ENCODE data around the gene TAC4. TPM values are rescaled to one million over a fixed set of nuclear protein-coding genes. Genes with fewer than 3 reads are reported as not detected.

TAC4 gene
- polyA plus RNA-seq, 4 donors = 0.24 TPM; not detected in 3

DNA sequence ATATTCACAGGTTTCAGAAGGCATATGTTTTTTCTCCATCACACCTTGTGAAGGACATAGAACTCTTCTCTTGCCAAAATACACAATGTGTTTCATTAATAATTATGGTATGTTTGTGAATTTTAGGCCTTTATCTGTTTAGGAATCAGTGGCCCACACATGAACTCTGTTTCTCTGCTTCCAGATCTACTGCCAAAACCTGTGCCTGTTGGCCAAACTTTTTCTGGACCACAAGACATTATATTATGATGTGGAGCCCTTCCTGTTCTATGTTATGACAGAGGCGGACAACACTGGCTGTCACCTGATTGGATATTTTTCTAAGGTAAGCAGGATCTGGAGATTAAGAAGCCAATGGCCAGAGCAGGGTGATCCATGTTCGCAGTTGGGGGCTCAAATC lies 26.4 kb downstream of the TAC4 start:
- no peak for FAIRE-seq
- no peaks in the 10 kb centered on the region for H3K27me3 ChIP-seq (ENCODE audit: control insufficient read depth in 3 of 3, insufficient read depth in 3 of 3, low read length in 3 of 3)
- WGBS, 3 donors = 93 to 96% (median 93%) methylated on average over 2 of the region's 2 CpGs
- H3K9me3 ChIP-seq (ENCODE audit: control insufficient read depth in 2 of 2, insufficient read depth in 1 of 2, low read depth in 1 of 2, low read length in 1 of 2) = no peaks in the 10 kb centered on the region
- H3K27ac ChIP-seq (ENCODE audit: low read depth in 1 of 3, low read length in 2 of 3) = no peak overlapping the region
- H3K36me3 ChIP-seq (ENCODE audit: control insufficient read depth in 3 of 3, insufficient read depth in 2 of 3, low read depth in 1 of 3, low read length in 3 of 3) = peaks cover 16 to 49% (median 26%) of the 10 kb centered on the region in 3 donors
- no peak for DNase-seq
- no peak overlapping the region for H3K4me3 ChIP-seq (ENCODE audit: low read depth in 1 of 3, low read length in 3 of 3)
- no peaks in the 10 kb centered on the region for H3K4me1 ChIP-seq (ENCODE audit: control insufficient read depth in 3 of 3, insufficient read depth in 2 of 3, low read depth in 1 of 3, low read length in 2 of 3)

DNA sequence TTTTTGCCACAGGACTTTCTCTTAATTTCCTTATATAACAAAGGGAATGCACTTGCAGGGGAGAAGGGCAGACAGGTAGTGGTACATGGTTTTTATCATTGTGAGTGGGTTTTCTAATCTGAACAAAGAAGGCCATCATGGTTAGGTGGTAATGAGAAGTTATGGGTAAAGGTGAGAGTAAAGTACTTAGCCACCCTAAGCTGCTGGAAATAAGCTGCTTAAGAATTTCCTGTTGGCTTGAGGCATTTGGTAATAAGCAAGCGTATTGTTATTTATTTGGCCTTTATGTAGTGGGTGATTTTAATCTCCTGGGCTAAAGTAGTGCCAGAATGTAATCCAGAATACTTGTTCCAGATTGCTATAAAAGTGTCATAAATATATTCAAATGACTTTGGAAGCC lies 27.1 kb downstream of the TAC4 start:
- no peak for FAIRE-seq
- H3K36me3 ChIP-seq (ENCODE audit: control insufficient read depth in 3 of 3, insufficient read depth in 2 of 3, low read depth in 1 of 3, low read length in 3 of 3) = peaks cover 12 to 48% (median 24%) of the 10 kb centered on the region in 3 donors
- H3K27ac ChIP-seq (ENCODE audit: low read depth in 1 of 3, low read length in 2 of 3) = no peak overlapping the region
- no peak for DNase-seq
- H3K9me3 ChIP-seq (ENCODE audit: control insufficient read depth in 2 of 2, insufficient read depth in 1 of 2, low read depth in 1 of 2, low read length in 1 of 2) = no peaks in the 10 kb centered on the region
- no peaks in the 10 kb centered on the region for H3K27me3 ChIP-seq (ENCODE audit: control insufficient read depth in 3 of 3, insufficient read depth in 3 of 3, low read length in 3 of 3)
- 75 to 100% (median 77%) methylated on average over 1 of the region's 1 CpG for WGBS, 3 donors
- H3K4me1 ChIP-seq (ENCODE audit: control insufficient read depth in 3 of 3, insufficient read depth in 2 of 3, low read depth in 1 of 3, low read length in 2 of 3) = no peaks in the 10 kb centered on the region
- no peak overlapping the region for H3K4me3 ChIP-seq (ENCODE audit: low read depth in 1 of 3, low read length in 3 of 3)

DNA sequence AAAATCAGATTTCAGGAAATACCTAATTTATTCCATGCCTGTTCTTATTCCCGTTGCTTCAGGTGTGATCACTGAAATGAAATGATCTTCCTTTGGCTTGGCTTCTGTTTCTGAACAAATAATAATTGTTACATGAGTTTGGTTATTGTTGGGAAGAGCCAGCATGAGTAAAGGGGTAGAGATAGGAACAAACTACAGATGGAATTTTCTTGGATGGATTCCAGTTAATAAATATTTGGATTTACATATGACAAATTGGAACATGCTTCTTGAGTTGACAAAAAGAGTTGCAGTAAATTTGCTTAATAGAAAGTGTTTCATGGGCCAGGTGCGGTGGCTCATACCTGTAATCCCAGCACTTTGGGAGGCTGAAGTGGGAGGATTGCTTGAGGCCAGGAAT lies 28.2 kb downstream of the TAC4 start:
- DNase-seq (no peak), FAIRE-seq (no peak)
- Histone ChIP-seq H3K9me3 (ENCODE audit: control insufficient read depth in 2 of 2, insufficient read depth in 1 of 2, low read depth in 1 of 2, low read length in 1 of 2) (no peaks in the 10 kb centered on the region), H3K27ac (ENCODE audit: low read depth in 1 of 3, low read length in 2 of 3) (no peak overlapping the region), H3K27me3 (ENCODE audit: control insufficient read depth in 3 of 3, insufficient read depth in 3 of 3, low read length in 3 of 3) (no peaks in the 10 kb centered on the region), H3K4me3 (ENCODE audit: low read depth in 1 of 3, low read length in 3 of 3) (no peak overlapping the region), H3K4me1 (ENCODE audit: control insufficient read depth in 3 of 3, insufficient read depth in 2 of 3, low read depth in 1 of 3, low read length in 2 of 3) (no peaks in the 10 kb centered on the region), H3K36me3 (ENCODE audit: control insufficient read depth in 3 of 3, insufficient read depth in 2 of 3, low read depth in 1 of 3, low read length in 3 of 3) (peaks cover 9 to 50% (median 26%) of the 10 kb centered on the region in 3 donors)
- 85 to 90% (median 88%) methylated on average over 2 of the region's 2 CpGs for WGBS, 3 donors

DNA sequence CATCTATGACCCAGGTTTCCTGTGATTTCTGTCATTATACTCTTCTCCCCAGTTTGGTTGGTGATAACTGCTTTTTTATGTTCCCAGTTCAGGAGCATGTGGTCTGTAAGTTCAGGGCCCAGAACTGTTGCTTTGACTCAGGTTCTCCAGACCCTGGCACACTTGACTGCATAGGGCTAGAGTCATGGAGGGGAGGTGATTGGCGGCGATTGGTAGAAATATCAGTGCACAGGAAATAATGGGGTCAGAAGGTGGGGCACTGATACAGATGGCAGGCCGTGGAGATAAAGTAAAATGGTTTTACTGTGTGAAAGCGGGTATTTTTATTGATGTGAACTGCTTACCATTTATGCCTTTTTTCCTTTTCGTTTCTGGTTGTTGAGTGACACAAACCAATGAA lies 28.7 kb downstream of the TAC4 start:
- Histone ChIP-seq H3K4me3 (ENCODE audit: low read depth in 1 of 3, low read length in 3 of 3) (no peak overlapping the region), H3K27me3 (ENCODE audit: control insufficient read depth in 3 of 3, insufficient read depth in 3 of 3, low read length in 3 of 3) (no peaks in the 10 kb centered on the region), H3K4me1 (ENCODE audit: control insufficient read depth in 3 of 3, insufficient read depth in 2 of 3, low read depth in 1 of 3, low read length in 2 of 3) (no peaks in the 10 kb centered on the region), H3K9me3 (ENCODE audit: control insufficient read depth in 2 of 2, insufficient read depth in 1 of 2, low read depth in 1 of 2, low read length in 1 of 2) (no peaks in the 10 kb centered on the region), H3K27ac (ENCODE audit: low read depth in 1 of 3, low read length in 2 of 3) (no peak overlapping the region), H3K36me3 (ENCODE audit: control insufficient read depth in 3 of 3, insufficient read depth in 2 of 3, low read depth in 1 of 3, low read length in 3 of 3) (peaks cover 9 to 47% (median 23%) of the 10 kb centered on the region in 3 donors)
- WGBS, 3 donors = 82 to 87% (median 83%) methylated on average over 5 of the region's 5 CpGs
- no peak for FAIRE-seq
- no peak for DNase-seq

GRCh38 chr17:49817993-49818392 lies 29.9 kb downstream of the TAC4 start:
- Histone ChIP-seq H3K4me1 (ENCODE audit: control insufficient read depth in 3 of 3, insufficient read depth in 2 of 3, low read depth in 1 of 3, low read length in 2 of 3) (no peaks in the 10 kb centered on the region), H3K27ac (ENCODE audit: low read depth in 1 of 3, low read length in 2 of 3) (no peak overlapping the region), H3K36me3 (ENCODE audit: control insufficient read depth in 3 of 3, insufficient read depth in 2 of 3, low read depth in 1 of 3, low read length in 3 of 3) (peaks cover 6 to 51% (median 29%) of the 10 kb centered on the region in 3 donors), H3K4me3 (ENCODE audit: low read depth in 1 of 3, low read length in 3 of 3) (no peak overlapping the region), H3K9me3 (ENCODE audit: control insufficient read depth in 2 of 2, insufficient read depth in 1 of 2, low read depth in 1 of 2, low read length in 1 of 2) (no peaks in the 10 kb centered on the region), H3K27me3 (ENCODE audit: control insufficient read depth in 3 of 3, insufficient read depth in 3 of 3, low read length in 3 of 3) (no peaks in the 10 kb centered on the region)
- 85 to 94% (median 92%) methylated on average over 4 of the region's 4 CpGs for WGBS, 3 donors
- DNase-seq (no peak), FAIRE-seq (no peak)

DNA sequence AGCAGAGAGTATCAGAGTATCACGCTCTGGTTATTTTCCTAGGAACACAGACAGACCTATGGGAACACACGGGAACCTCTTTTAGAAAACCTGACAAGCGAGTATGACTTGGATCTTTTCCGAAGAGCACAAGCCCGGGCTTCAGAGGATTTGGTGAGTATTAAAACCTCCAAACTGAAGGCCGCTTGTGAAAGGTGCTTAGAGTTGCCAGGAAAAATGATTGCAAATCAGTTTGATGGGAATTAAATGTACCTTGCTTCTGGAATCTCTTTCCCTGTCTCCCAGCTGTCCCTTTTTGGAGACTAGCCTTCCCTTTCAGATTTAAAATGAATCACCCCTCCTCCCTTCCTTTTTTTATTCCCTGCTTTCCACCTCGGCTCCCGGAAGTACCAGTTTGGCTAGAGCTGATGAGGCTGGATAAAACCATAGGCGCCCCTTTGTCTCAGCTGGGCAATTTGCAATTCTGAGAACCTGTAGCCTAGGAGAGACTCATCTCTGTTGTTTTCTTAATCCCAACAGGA lies 32.0 kb downstream of the TAC4 start:
- no peak for FAIRE-seq
- DNase-seq = no peak
- Histone ChIP-seq H3K4me3 (ENCODE audit: low read depth in 1 of 3, low read length in 3 of 3) (no peak overlapping the region), H3K9me3 (ENCODE audit: control insufficient read depth in 2 of 2, insufficient read depth in 1 of 2, low read depth in 1 of 2, low read length in 1 of 2) (no peaks in the 10 kb centered on the region), H3K4me1 (ENCODE audit: control insufficient read depth in 3 of 3, insufficient read depth in 2 of 3, low read depth in 1 of 3, low read length in 2 of 3) (no peaks in the 10 kb centered on the region), H3K27ac (ENCODE audit: low read depth in 1 of 3, low read length in 2 of 3) (no peak overlapping the region), H3K27me3 (ENCODE audit: control insufficient read depth in 3 of 3, insufficient read depth in 3 of 3, low read length in 3 of 3) (no peaks in the 10 kb centered on the region), H3K36me3 (ENCODE audit: control insufficient read depth in 3 of 3, insufficient read depth in 2 of 3, low read depth in 1 of 3, low read length in 3 of 3) (peaks cover 4 to 50% (median 29%) of the 10 kb centered on the region in 3 donors)
- 79 to 87% (median 84%) methylated on average over 9 of the region's 9 CpGs for WGBS, 3 donors

DNA sequence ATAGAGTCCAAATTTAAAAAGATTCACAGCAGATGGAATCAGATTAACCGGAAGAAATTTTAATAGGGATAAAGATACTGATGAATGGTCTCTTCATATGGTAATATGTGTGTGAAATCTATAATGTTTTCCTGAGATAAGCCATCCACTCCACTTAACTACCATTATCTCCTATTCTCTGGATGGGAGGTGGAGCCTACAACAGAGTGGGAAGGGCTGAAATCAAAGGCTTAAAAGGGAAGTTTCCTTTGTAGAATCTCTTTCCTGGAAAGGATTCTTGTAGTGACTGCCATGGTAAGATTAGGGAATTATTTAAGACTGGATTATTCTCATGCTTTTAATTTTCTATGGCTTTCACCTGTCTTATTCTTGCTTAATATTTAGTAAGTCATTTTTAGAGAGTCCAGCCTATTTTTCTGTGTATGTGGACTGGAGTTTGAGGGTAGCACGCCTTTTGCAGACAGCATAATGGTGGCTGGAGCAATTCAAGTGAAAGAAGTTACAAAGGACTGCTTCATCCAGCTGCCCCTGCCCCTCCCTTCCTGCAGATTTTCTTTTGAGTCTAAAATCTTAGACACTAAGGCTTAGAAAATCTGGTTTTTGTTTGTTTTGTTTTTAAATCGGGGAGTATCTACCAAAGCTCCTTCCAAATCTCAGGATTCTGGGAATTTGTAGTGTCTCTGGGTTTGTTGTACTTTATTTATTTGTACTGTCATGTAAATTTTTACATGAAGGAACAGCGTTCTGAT lies 32.9 kb downstream of the TAC4 start:
- no peak for FAIRE-seq
- Histone ChIP-seq H3K4me3 (ENCODE audit: low read depth in 1 of 3, low read length in 3 of 3) (no peak overlapping the region), H3K4me1 (ENCODE audit: control insufficient read depth in 3 of 3, insufficient read depth in 2 of 3, low read depth in 1 of 3, low read length in 2 of 3) (no peaks in the 10 kb centered on the region), H3K36me3 (ENCODE audit: control insufficient read depth in 3 of 3, insufficient read depth in 2 of 3, low read depth in 1 of 3, low read length in 3 of 3) (peaks cover 5 to 49% (median 31%) of the 10 kb centered on the region in 3 donors), H3K27ac (ENCODE audit: low read depth in 1 of 3, low read length in 2 of 3) (no peak overlapping the region), H3K27me3 (ENCODE audit: control insufficient read depth in 3 of 3, insufficient read depth in 3 of 3, low read length in 3 of 3) (no peaks in the 10 kb centered on the region), H3K9me3 (ENCODE audit: control insufficient read depth in 2 of 2, insufficient read depth in 1 of 2, low read depth in 1 of 2, low read length in 1 of 2) (no peaks in the 10 kb centered on the region)
- no peak for DNase-seq
- 74 to 90% (median 88%) methylated on average over 4 of the region's 4 CpGs for WGBS, 3 donors

DNA sequence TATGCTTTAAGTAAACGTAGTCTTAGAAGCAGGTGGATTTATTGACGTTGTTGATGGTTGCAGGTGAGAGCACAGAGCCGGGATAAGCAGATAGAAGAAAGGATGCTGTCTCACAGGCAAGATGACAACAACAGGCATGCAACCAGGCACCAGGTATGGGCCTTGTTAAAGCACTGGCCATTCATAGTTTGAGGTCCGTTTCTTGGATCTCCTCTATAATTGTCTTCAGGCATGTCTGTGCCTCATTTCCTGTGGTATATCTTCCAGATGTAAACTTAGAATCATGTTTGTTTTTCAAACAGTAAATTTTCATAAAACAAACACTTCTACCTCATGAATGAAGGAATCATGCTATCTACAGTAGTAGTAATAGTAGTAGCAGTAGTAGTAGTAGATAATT lies 38.8 kb downstream of the TAC4 start:
- 59 to 70% (median 69%) methylated on average over 4 of the region's 4 CpGs for WGBS, 3 donors
- no peaks in the 10 kb centered on the region for H3K4me1 ChIP-seq (ENCODE audit: control insufficient read depth in 3 of 3, insufficient read depth in 2 of 3, low read depth in 1 of 3, low read length in 2 of 3)
- no peaks in the 10 kb centered on the region for H3K9me3 ChIP-seq (ENCODE audit: control insufficient read depth in 2 of 2, insufficient read depth in 1 of 2, low read depth in 1 of 2, low read length in 1 of 2)
- no peak overlapping the region for H3K4me3 ChIP-seq (ENCODE audit: low read depth in 1 of 3, low read length in 3 of 3)
- DNase-seq (no peak), FAIRE-seq (no peak)
- peaks cover 4 to 36% (median 20%) of the 10 kb centered on the region in 3 donors for H3K36me3 ChIP-seq (ENCODE audit: control insufficient read depth in 3 of 3, insufficient read depth in 2 of 3, low read depth in 1 of 3, low read length in 3 of 3)
- no peaks in the 10 kb centered on the region for H3K27me3 ChIP-seq (ENCODE audit: control insufficient read depth in 3 of 3, insufficient read depth in 3 of 3, low read length in 3 of 3)
- H3K27ac ChIP-seq (ENCODE audit: low read depth in 1 of 3, low read length in 2 of 3) = no peak overlapping the region

Data from small intestine (tissue), 7 donors.